ENCODE measurements around the gene PCMTD2.

Gene PCMTD2

GRCh38 chr20:64239449-64240242 is 15.9 kb upstream of the PCMTD2 start:
- ATAC-seq, result no peak

GRCh38 chr20:64240243-64241015 is 15.1 kb upstream of the PCMTD2 start:
- no peak for ATAC-seq

- ATAC-seq, result no peak
Observed at GRCh38 chr20:64241061-64241460, 14.5 kb upstream of the PCMTD2 start.

- ATAC-seq, result no peak
Observed at GRCh38 chr20:64242003-64242796, 13.3 kb upstream of the PCMTD2 start.

- ATAC-seq, result no peak
Observed at GRCh38 chr20:64242797-64243475, 12.6 kb upstream of the PCMTD2 start.

- no peak for ATAC-seq
Observed at GRCh38 chr20:64244281-64244805, 11.2 kb upstream of the PCMTD2 start.

GRCh38 chr20:64244870-64245603 is 10.5 kb upstream of the PCMTD2 start:
- no peak for ATAC-seq

GRCh38 chr20:64245746-64246595 is 9.6 kb upstream of the PCMTD2 start:
- ATAC-seq, result no peak

- ATAC-seq, result no peak
Observed at GRCh38 chr20:64246616-64247306, 8.8 kb upstream of the PCMTD2 start.

- no peak for ATAC-seq
Observed at GRCh38 chr20:64247307-64247618, 8.3 kb upstream of the PCMTD2 start.

- no peak for ATAC-seq
Observed at GRCh38 chr20:64247970-64248841, 7.3 kb upstream of the PCMTD2 start.

- ATAC-seq, result no peak
Observed at GRCh38 chr20:64250027-64250426, 5.5 kb upstream of the PCMTD2 start.

- ATAC-seq, result no peak
Observed at GRCh38 chr20:64253000-64253383, 2.6 kb upstream of the PCMTD2 start.

- ATAC-seq, result no peak
Observed at GRCh38 chr20:64253443-64253842, 2.1 kb upstream of the PCMTD2 start.

GRCh38 chr20:64254156-64254555 is 1.4 kb upstream of the PCMTD2 start:
- ATAC-seq, result no peak

GRCh38 chr20:64254571-64255360 is 782 bp upstream of the PCMTD2 start:
- no peak for ATAC-seq

- ATAC-seq, result no peak
Observed at GRCh38 chr20:64256282-64256935, 861 bp downstream of the PCMTD2 start.
